ENCODE data around the gene PTPN3. TPM values are rescaled to one million over a fixed set of nuclear protein-coding genes. Genes with fewer than 3 reads are reported as not detected.

The PTPN3 gene
- total RNA-seq, 1 donor from 2014 or later: 0.05 TPM

DNA sequence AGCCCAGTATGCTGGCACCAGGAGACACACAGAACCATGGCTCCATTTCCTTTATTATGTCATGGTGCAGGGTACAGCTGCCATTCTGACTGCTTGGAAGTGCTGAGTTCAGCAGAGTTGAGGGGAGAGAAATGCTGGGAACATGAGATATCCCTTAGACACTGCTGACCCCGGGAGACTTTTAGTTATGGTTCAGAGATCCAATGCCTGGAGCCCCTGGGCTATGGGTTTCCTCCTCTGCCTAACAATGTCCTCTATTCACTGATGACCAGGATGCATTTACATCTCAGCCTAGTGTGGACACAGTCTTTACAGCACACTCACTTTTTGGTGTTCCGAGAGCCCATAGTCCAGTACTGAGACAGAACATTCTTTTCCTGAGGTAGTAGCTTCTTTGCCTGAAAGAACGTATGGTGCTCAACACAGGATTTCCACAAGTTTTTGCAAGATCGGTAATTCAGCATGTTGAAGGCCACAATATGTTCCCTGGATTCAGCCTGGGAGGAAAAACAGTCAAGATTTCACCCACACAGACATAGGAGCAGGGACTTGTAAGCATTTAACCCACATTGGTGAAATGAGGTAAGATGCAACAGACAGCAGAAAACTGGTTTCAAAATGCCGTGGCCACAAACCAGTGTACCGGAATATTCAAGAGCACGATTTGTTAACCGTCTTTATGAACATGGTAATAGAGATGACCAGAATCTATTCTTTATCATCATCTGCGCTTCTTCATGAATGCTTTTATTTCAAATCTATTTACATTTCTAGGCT is 71.3 kb downstream of the PTPN3 start:
- DNase-seq (ENCODE audit: low read depth): no peak

- DNase-seq (ENCODE audit: low read depth): no peak
Measured at GRCh38 chr9:109424618-109425017, 73.5 kb downstream of the PTPN3 start.

DNA sequence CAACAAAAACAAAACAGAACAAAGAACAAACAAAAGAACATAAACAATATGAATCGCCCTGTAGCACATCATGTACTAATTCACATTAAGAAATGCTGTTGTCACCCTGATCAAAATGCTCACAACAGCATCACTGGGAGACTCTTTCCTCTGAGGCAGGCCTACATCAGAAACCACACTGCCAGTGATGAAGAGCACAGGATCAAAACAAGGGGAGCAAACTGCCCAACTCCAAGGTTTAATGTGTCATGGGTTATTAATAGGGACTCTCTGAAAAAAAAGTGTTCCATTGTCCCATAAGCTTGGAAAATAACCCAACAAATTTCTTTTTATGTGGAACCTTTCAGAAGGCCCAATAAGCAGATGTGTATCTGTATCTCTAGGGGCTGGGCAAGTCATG is 74.2 kb downstream of the PTPN3 start:
- DNase-seq (ENCODE audit: low read depth): peak; percentile 22

DNA sequence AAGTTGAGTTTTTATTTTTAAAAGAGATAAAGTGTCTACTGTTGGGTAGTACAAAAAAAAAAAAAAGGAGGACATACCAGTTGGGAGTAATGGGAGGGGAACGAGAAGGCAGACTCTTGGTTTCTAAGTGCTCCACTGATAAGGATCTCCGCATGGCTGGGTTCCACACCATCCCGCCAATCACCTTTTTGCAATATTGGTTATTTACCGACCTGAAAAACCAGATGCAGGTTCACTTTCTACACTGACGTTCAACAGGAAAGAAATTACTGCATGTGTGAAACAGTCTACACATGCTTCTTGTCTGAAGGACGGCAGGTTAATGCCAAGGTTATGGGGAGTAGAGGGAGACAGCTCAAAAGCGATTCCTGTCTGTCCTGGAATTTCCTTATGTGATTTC is 75.5 kb downstream of the PTPN3 start:
- no peak for DNase-seq (ENCODE audit: low read depth)

- DNase-seq (ENCODE audit: low read depth): no peak
Measured at GRCh38 chr9:109421026-109421970, 76.8 kb downstream of the PTPN3 start.

- DNase-seq (ENCODE audit: low read depth): no peak
Measured at GRCh38 chr9:109419531-109419930, 78.6 kb downstream of the PTPN3 start.

DNA sequence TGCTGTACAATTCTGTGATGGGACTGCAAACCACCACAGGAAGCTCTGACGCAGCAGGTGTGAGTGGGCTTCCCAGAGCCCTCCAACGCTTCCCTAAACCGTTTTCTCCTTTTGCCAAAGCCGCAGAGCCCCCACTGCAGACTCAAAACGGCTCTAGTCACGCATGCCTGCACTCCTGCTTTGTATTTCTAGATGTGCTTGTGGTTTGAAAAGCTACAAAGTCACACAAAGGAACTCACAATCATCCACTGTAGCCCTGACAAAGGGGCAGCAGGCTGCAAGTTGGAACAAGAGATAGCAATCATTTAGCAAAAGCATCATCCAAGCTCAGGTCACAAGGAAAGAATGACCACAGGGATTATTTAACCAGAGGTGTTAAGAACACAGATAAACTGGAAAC is 79.3 kb downstream of the PTPN3 start:
- DNase-seq (ENCODE audit: low read depth): no peak

- DNase-seq (ENCODE audit: low read depth): no peak
Measured at GRCh38 chr9:109417585-109418544, 80.2 kb downstream of the PTPN3 start.

DNA sequence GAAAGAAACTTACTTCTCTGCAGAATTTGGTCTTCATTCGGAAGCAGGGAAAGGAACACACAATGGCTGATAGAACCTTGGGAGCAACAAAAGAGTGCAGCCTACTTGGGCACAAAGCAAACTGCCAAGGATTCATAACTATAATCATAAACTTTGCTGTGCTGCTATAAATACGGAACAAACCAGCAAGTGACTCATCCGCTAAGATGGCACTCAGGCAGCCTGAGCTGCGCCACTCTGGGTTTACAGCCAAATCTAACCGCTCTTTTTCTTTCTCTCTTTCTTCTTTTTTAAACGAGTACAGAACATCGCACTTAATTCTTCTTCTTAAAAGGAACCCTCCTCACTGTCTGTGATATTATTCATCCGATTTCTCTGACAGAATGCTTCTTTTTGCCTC is 81.1 kb downstream of the PTPN3 start:
- DNase-seq (ENCODE audit: low read depth): no peak

DNA sequence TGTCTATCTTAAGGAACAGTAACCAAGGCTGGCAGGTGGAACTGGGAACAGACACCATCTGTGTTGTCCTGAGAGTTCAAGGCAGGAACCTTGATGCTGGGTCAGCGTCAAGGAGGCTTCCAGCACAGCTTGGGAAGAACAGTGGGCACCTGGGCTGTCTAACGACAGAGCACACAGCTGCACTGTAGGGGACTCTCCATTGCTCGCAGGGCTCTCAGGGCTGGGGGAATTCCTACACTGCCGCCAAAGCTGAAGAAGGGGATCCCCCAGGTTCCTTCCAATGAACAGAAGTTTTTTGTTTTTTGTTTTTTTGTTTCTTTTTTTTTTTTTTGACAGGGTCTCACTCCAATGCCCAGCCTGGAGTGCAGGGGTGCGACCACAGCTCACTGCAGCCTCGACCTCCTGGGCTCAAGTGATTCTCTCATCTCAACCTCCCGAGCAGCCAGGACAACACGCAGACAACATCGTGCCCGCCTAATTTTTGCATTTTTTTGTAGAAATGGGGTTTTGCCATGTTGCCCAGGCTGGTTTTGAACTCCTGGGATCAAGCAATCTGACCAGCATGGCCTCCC is 81.9 kb downstream of the PTPN3 start:
- DNase-seq (ENCODE audit: low read depth): no peak

- DNase-seq (ENCODE audit: low read depth): no peak
Measured at GRCh38 chr9:109414125-109414785, 83.9 kb downstream of the PTPN3 start.

GRCh38 chr9:109411798-109412352 is 86.2 kb downstream of the PTPN3 start:
- DNase-seq (ENCODE audit: low read depth): peak; percentile 33

- DNase-seq (ENCODE audit: low read depth): no peak
Measured at GRCh38 chr9:109411069-109411761, 86.9 kb downstream of the PTPN3 start.

- DNase-seq (ENCODE audit: low read depth): no peak
Measured at GRCh38 chr9:109409773-109410397, 88.2 kb downstream of the PTPN3 start.

DNA sequence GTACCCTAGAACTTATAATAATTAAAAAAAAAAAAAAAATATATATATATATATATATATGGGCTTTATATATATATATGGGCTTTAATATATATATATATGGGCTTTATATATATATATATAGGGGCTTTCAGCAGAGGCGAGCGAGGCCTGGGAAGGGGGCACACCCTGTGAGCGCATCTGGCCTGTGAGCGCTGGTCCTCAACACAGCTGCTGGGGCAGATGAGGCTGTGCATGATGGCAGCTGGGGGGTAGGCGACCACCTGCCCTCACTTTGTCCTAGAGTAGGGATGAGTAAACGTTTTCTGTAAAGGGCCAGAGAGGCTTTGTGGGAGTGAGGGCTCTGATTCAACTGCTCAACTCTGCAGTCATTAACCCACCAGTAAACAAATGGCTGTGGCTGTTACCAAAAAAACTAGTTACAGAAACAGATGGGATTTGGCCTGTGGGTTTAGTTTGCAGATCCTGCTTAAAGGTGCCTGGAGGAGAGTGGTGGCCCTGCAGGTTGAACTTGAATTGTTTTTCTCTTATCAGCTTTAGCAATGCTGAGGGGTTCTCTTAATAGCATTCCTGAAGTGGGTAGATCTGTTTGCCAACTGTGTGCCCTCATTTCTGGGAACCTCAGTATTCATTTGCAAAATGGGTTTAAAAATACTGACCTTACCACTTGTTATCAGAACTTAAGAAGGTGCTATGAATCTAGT is 89.2 kb downstream of the PTPN3 start:
- peak; percentile 43 for DNase-seq (ENCODE audit: low read depth)

DNA sequence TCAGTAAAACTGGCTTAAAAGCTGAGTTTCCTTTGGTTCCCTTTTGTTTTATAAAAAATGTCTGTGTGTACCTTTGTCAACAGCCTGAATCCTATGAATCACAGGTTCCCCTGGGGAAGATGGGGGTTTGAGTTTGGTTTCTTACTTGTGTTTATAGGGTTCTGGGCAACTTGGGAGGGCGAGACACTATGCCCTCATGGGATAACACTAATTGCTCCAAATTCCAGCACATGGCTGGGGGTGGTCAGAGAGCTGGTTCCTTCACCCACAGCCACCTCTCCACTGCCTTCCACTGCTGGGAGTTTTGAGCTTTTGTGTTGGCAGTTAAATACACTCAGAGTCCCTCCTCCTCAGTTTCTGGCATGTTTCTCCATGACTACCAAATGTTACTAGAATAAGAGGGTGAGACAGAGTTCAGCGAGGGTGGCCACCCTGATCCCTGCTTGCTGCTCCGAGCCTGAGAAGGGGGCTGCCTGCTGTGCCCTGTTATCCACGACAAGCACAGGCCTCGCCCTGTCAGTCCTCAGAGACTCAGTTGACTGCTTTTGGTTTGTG is 94.3 kb downstream of the PTPN3 start:
- no peak for DNase-seq (ENCODE audit: low read depth)

- DNase-seq (ENCODE audit: low read depth): no peak
Measured at GRCh38 chr9:109403116-109403515, 95.0 kb downstream of the PTPN3 start.

- no peak for DNase-seq (ENCODE audit: low read depth)
Measured at GRCh38 chr9:109401990-109402318, 96.2 kb downstream of the PTPN3 start.

Data from myocyte (in vitro differentiated cells).